Renal cortex interstitium (tissue), 15 donors: ENCODE results near the gene CPN1. TPM values are rescaled to one million over a fixed set of nuclear protein-coding genes. Genes with fewer than 3 reads are reported as not detected.
A peak's percentile ranks its signal among the peaks of the same experiment; 100 is the strongest.
"Not testable (repeated sequence)": the region's sequence is repeated elsewhere in the genome, so short reads cannot be mapped to it uniquely, and the experiment has no call there.

Source experiments
- DNase-seq, 11 donors: peaks; one replicate each; pipeline ENCODE4 v3.0.0-alpha.2; 2013; ENCODE audit warnings: low read depth in 9 of 11, low spot score in 4 of 11; ENCODE audit errors: extremely low read depth in 1 of 11
- long read RNA-seq, 16 experiments: transcript quantifications; one replicate each; lab custom pipeline, GENCODE V29; 2026
- polyA plus RNA-seq, 3 donors: library from polyadenylated mRNA; unstranded; fragments of 120-200 nt; gene quantifications; one replicate each; pipeline ENCODE4 v1.2.1, GENCODE V29; 2013; ENCODE audit not compliant: insufficient read length in 3 of 3

The CPN1 gene
- polyA plus RNA-seq: 1 to 10 TPM; 3.0 to 3.2 (median 3.1) TPM
- long read RNA-seq, donor 1, partial matches to known transcripts: 0 of 2 reads
- long read RNA-seq, donor 1, other reads (novel, unspliced or antisense): 0 of 2 reads
- long read RNA-seq, donor 2: 0 reads
- long read RNA-seq, donor 3: 0 reads
- long read RNA-seq, donor 4: 0 reads
- long read RNA-seq, donor 5: 0 reads
- long read RNA-seq, donor 6: 0 reads
- long read RNA-seq, donor 7, partial matches to known transcripts: 0 of 1 reads
- long read RNA-seq, donor 7, other reads (novel, unspliced or antisense): 0 of 1 reads
- long read RNA-seq, donor 8, partial matches to known transcripts: 0 of 2 reads
- long read RNA-seq, donor 8, other reads (novel, unspliced or antisense): 0 of 2 reads
- long read RNA-seq, donor 9: 0 reads
- long read RNA-seq, donor 10: 0 reads
- long read RNA-seq, donor 11: 0 reads
- long read RNA-seq, donor 12: 0 reads
- long read RNA-seq, donor 13: 0 reads
- long read RNA-seq, donor 14, partial matches to known transcripts: 0 of 1 reads
- long read RNA-seq, donor 14, other reads (novel, unspliced or antisense): 0 of 1 reads
- long read RNA-seq, donor 15: 0 reads
- long read RNA-seq, donor 16: 0 reads

DNA sequence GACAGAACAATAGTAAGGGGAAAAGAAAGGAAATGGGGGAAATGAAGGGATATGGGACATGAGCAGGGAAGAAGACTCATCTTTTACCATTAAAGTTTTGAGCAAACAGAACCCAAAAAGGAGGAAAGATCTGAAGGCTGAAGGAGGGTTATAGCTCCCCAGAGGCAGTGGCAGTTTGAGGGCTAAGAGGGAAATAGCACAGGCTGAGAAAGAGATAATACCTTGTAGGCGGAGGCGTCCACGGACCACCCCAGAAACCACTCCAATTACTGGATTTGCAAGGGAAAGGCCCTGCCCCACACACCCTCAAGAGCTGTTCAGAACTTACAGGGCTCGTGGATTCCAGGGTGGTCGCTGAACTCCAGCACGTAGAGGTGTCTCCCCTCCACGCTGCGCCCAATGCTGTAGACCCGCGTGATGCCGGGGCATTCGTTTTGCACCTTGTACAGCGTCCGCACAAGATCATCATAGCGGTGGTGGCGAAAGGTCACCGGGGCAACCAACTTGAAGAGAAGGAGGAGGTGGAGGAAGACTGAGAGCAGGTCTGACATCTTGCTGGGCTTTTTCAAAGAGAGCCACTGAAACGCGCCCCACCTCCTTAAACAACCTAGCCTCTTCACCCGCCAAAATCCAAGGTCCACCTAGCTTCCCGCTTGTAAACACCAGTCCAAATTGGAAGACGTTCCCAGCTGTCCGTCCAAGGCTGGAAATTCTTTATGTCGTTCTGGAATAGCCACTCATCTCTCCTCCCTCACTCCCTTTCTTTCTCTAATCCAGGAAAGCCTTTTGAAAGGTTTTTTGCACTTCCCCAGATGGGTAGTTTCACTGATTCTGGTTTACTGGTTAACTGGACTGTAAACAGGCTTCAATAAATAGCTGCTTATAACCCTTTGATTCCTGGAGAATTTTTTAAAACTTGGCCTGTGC is at the start of gene CPN1:
TSS of gene CPN1 (minus strand) at position 795 of the 927 bp plus-strand sequence. CDS start at position 551, 244 bp downstream.
- no peak for DNase-seq

DNA sequence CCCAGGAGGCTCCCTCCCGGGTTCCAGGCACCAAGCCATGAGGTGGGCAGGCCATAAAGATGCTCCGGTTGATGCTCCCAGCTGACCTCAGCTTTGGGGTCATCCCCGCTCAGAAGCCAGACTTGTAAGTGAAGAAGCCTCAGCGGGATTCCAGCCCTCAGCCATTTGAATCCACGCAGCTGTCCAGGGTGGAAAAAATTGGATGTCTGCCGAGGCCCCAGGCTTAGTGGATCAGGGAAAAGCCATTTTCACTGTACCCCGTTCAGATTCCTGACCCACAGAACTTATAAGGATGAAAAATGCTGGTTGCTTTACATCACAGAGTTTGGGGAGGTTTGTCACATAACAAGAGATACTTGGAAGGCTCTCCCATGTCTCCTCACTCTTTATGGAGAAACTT is 49.2 kb upstream of the CPN1 start:
- peak in 6 of 11 donors; percentile 13 to 38 (median 24) for DNase-seq

DNA sequence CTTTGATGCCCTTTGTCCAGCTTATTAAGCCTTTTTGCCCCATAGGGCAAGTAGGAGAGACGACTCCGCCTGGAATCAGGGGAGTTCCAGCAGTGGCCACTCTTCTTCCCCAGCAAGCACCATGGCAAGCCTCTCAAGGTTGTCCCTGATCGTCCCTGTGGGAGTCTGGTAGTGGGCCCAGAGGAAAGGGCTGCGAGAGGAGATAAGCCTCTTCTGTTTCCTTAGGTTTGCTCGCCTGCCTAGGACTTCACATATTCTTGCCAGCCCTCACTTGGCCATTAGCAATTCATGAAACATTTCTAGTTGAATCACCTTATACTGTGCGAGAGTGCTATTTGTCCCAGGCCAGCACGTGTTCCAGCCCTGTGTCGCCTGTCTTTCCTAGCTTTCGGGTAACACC is 47.8 kb upstream of the CPN1 start:
- DNase-seq: no peak

DNA sequence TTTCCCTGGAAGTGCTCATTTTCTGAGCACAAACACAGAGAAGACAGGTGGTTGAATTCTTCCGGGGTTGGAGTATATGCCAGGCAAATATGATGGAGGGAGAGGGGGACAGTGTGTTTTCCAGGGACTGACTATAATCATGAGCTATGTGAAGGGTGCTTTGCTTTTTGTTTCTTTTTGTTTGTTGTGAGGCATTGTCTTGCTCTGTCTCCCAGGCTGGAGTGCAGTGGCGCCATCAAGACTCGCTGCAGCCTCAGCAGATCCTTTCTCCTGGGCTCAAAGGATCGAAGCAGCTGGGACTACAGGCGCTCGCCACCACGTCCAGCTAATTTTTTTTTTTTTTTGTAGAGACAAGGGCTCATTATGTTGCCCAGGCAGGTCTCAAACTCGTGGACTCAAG is 47.3 kb upstream of the CPN1 start:
- no peak for DNase-seq

DNA sequence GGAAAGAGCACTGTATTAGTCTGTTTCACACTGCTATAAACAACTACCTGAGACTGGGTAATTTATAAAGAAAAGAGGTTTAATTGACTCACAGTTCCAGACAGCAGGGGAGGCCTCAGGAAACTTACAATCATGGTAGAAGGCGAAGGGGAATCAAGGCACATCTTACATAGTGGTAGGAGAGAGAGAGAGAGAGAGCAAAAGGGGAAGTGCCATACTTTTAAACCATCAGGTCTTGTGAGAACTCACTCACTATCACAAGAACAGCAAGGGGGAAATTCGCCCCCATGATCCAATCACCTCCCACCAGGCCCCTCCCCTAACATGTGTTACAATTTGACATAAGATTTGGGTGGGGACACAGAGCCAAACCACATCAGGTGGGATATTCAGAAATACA is 43.7 kb upstream of the CPN1 start:
- DNase-seq: not testable (repeated sequence)

DNA sequence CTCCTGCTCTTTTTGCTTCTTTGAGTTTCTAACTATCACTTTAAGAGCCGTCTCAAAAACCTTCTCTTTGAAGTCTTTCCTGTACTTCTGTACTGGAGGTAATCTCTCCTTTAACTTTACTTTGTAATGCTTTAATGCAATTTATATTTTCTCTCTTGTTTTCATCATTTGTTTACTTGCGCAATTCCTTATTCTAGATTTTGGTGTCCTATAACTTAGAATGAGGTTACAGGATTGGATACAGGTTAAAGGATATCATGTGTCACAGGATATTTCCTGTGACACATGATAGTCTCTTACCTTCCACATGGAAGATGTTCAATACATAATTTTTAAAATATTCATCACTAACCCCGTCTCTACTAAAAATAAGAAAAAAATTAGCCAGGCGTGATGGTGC is 42.4 kb upstream of the CPN1 start:
- no peak for DNase-seq

DNA sequence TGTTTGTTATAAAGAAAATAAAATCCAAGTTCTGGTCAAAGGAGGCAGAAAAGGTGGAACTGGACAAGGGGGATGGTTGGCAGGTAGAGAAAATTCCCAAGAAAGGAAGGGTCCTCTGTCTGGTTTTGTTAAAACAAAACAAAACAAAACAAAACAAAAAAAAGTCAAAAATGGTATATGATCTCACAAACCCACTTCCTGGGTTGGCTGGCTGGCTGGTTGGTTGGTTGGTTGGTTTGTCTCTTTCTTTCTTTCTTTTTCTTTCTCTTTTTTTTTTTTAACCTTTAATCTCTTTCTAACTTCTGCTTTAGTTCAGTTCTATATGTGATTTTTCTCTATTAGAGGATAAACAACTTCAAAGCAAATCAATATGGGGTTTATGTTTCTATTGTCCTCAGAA is 41.1 kb upstream of the CPN1 start:
- DNase-seq: no peak

DNA sequence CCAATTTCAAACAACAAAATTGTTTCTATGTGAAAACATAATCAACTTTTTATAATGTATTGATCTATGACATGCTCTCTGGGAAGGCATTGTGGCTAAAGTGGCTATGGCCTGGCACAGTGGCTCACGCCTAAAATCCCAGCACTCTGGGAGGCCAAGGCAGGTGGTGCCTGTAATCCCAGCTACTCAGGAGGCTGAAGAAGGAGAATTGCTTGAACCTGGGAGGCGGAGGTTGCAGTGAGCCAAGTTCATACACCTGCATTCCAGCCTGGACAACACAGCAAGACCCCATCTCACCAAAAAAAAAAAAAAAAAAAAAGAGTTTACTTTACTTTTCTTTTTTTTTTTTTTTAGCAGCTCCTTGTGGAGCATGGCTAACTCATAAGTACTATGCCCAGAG is 38.9 kb upstream of the CPN1 start:
- no peak for DNase-seq

DNA sequence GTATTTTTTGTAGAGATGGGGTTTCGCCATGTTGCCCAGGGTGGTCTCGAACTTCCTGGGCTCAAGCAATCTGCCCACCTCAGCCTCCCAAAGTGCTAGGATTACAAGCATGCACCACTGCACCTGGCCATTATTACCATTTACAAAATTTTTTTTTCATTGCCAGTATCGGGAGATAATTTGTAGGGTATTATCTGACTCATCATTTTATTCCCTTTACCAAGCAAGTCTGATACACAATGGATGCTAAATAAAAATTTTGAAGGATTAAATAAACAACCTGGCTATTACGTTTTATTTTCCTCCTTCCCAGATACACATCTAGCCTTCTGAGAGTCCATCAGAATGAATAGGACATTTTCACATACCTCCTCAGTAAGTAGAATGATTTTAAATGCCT is 38.1 kb upstream of the CPN1 start:
- no peak for DNase-seq

DNA sequence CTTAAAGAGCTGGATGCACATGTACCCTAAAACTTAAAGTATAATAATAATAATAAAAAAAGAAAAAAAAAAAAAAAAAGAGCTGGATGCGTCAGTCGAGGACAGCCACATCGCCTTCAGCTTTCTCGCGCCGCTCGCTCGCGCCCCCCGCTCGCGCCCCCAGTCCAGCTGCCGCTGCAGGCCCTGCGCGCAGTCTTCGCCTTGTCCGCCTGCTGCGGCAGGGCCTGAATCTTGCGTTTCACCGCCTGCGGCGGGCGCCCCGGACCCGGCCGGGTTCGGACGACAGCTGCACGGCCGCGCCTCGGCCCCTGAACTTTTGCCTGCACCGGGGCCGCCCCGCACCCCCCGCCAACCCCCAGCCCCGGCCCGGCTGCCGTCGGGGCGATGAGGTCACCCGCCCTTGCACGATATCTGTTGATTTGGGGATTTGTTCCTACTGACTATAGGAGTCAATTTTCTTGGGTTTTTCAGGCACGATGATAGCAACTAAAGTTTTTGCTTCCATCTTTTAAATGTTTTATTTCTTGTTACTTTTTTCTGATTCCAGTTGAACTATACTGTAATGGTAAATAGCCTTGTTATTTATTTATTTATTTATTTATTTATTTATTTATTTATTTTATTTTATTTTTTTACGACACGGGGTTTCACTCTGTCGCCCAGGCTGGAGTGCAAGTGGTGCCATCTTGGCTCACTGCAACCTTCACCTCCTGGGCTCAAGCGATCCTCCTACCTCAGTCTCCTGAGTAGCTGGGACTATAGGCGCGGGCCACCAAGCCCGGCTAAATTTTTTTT is 33.5 kb upstream of the CPN1 start:
- peak in 6 of 11 donors; percentile 9 to 24 (median 20) for DNase-seq

DNA sequence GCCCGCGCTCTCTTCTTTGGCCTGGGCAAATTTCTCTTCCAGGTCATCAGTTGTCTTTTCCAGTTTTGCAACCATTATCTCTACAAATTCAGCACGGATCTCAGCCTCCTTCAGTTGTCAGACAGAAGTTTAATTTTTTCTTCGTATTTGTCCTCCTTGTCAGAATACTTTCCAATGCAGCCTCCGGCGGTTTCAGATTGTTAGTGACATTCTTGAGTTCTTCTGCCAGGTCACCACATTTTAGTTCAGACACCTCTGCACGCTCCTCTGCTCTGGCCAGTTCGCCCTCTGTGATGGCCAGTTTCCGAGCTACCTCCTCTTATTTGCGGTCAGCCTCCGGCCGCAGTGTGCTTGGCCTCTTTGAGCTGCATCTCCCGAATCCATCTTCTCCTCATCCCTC is 32.8 kb upstream of the CPN1 start:
- DNase-seq: no peak

DNA sequence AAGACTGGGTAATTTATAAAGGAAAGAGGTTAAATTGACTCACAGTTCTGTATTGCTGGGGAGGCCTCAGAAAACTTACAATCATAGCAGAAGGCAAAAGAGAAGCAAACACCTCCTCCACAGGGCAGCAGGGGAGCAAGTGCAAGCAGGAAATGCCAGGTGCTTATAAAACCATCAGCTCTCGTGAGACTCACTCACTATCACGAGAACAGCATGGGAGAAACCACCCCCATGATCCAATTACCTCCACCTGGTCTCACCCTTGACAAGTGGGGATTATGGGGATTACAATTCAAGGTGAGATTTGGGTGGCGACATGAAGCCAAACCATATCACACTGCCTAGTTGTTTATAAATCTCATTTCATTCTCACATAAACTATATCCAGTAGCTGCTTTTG is 28.0 kb upstream of the CPN1 start:
- no peak for DNase-seq

DNA sequence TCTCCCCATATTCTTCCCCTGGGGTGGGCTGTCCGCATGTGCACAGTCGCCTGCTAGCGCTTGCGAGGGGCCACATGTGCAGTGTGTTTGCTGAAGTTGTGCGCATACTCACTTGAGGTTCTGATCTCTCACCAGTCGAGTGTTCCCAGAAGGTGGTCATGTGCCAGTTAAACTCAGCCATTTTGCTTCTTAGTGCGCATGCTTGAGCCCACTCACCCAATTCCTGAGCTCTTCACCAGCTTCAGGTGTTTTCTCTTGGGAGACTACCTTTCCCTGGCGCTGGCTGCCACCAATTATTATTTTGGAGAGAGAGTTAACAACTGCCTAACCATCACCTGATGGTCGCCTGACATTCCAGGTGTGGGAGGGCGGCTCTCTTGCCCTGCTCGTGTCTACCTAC is 25.2 kb upstream of the CPN1 start:
- no peak for DNase-seq

DNA sequence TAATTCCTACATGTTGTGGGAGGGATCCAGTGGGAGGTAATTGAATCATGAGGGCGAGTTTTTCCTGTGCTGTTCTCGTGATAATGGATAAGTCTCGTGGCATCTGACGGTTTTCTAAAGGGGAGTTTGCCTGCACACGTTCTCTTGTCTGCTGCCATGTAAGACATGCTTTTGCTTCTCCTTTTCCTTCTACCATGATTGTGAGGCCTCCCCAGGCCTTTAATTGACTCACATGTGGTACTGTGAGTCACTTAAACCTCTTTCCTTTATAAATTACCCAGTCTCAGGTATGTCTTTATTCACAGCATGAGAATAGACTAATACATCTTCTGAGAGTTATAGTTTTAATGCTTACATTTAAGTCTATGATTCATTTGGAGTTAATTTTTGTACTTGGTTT is 22.6 kb upstream of the CPN1 start:
- DNase-seq: no peak

DNA sequence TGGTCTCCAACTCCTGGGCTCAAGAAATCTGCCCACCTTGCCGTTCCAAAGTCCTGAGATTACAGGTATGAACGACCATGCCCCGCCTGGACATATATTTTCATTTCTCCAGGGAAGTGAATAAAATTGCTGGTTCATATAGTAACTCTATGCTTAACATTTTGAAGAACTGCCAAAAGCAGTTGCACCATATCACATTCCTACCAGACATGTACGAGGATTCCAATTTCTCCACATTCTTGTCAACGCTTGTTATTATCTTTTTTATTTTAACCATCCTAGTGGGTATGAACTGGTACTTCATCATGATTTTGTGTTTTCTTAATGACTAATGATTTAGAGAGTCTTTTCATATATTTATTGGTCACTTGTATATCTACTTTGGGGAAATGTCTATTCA is 21.9 kb upstream of the CPN1 start:
- no peak for DNase-seq

DNA sequence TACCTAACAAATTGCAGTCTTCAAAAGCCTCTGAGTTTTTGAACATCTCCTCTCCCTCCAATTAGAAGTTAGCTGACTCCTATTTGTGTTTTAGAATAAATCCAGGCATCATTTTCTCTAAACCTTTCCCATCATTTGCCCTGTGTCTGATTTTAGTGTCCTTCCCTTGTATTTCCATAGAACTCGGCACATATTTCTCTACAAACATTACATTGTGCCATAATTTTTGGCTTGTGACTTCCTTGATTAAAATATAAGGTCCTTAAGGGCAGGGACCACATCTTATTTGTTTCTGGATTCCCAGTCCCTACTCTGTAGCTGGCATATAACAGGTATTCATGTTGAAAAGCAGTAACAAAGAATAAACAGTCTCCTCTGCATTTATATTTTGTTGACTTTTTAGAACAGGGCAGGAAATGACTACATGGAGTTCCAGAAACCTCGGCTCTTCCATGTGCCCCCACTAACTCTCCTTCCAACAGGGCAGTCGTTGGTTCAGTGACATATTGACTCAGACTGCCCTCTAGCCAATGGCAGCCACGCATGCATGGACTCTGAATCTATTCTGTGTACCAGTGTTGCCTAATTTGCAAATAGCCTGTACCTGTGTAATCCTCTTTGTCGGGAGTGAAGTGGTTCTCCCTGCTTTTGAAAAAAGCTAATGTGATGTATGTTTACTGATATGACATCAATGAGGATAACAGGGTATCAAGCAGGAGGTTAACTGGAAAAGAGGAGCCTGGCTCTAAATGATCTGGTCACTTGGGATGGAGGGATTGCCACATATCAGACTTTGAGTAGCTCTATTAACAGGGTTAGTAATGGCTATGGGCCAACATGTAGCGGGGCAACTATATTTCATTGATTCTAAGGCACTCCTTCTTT is 19.8 kb upstream of the CPN1 start:
- DNase-seq: no peak

DNA sequence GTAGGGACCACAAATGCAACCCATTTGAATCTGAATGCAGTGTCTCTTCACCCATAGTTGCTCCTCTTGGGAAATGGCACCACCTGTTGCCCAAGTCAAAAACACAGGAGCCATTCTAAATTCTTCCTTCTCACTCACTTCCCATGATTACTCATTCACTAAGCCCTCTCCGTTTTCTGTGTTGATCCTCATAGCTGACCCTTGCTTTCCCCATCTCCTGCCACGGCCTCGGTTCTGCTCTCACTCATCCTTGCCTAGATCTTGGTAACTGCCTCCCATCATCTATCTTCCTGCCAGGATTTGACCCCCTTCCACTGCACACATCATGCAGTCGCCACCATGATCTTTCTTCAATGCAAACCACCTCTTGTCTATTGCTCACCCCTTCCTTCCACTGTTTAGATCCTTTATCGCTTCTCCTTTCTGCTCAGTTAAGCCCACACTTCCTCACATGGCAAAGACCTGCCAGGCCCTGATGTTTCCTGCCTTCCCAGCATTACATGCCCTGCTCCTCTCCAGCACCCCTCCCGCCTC is 19.0 kb upstream of the CPN1 start:
- DNase-seq: no peak

DNA sequence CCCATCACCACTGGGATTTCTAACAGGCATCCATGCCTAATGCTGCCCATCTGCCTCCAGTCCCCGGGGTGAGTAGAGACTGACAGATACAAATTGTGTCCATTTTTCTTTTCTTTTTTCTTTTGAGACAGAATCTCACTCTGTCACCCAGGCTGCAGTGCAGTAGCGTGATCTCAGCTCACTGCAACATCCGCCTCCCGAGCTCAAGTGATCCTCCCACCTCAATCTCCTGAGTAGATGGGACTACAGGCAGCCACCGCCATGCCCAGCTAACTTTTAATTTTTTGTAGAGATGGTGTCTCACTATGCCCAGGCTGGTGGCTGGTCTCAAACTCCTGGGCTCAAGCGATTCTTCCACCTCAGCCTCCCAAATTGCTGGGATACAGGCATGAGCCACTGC is 7.6 kb upstream of the CPN1 start:
- no peak for DNase-seq
